ENCODE data around the gene LACC1. TPM values are rescaled to one million over a fixed set of nuclear protein-coding genes. Genes with fewer than 3 reads are reported as not detected.

Gene LACC1
- total and polyA plus RNA-seq, 12 donors, result 3.1 to 21.6 (median 11.2) TPM

GRCh38 chr13:43936647-43937046 lies 56.9 kb downstream of the LACC1 start:
- Histone ChIP-seq H3K9me3 (replicated peaks in 1 of 3) (no peaks in the 10 kb centered on the region), H3K4me3 (no peak overlapping the region), H3K27me3 (peaks cover 7% of the 10 kb centered on the region), H3K36me3 (replicated peaks in 1 of 2) (no peaks in the 10 kb centered on the region), H3K4me1 (replicated peaks in 1 of 2) (peaks cover 0 to 11% of the 10 kb centered on the region in 2 donors), H3K27ac (no peak overlapping the region)
- DNase-seq, result no peak
- WGBS, 4 donors, result 69 to 82% (median 72%) methylated on average over 3 of the region's 3 CpGs
- TF ChIP-seq POLR2A (IDR thresholded peaks at IDR 0.05), result no peak
- TF ChIP-seq, protein P1, sequence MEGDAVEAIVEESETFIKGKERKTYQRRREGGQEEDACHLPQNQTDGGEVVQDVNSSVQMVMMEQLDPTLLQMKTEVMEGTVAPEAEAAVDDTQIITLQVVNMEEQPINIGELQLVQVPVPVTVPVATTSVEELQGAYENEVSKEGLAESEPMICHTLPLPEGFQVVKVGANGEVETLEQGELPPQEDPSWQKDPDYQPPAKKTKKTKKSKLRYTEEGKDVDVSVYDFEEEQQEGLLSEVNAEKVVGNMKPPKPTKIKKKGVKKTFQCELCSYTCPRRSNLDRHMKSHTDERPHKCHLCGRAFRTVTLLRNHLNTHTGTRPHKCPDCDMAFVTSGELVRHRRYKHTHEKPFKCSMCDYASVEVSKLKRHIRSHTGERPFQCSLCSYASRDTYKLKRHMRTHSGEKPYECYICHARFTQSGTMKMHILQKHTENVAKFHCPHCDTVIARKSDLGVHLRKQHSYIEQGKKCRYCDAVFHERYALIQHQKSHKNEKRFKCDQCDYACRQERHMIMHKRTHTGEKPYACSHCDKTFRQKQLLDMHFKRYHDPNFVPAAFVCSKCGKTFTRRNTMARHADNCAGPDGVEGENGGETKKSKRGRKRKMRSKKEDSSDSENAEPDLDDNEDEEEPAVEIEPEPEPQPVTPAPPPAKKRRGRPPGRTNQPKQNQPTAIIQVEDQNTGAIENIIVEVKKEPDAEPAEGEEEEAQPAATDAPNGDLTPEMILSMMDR (IDR thresholded peaks at IDR 0.05), result no peak
- intact Hi-C loops (cut with DNase I), result no loop called here

GRCh38 chr13:43937839-43938238 lies 58.1 kb downstream of the LACC1 start:
- intact Hi-C loops (cut with DNase I), result no loop called here
- Histone ChIP-seq H3K27ac (no peak overlapping the region), H3K9me3 (replicated peaks in 1 of 3) (no peaks in the 10 kb centered on the region), H3K36me3 (replicated peaks in 1 of 2) (no peaks in the 10 kb centered on the region), H3K4me1 (replicated peaks in 1 of 2) (peaks cover 0 to 11% of the 10 kb centered on the region in 2 donors), H3K4me3 (no peak overlapping the region), H3K27me3 (peaks cover 7% of the 10 kb centered on the region)
- no peak for DNase-seq
- TF ChIP-seq, protein P1 (IDR thresholded peaks at IDR 0.05), result no peak
- TF ChIP-seq POLR2A (IDR thresholded peaks at IDR 0.05), result no peak
- WGBS, 4 donors, result 63 to 77% (median 72%) methylated on average over 1 of the region's 1 CpG

GRCh38 chr13:43938449-43938848 lies 58.7 kb downstream of the LACC1 start:
- Histone ChIP-seq H3K4me1 (replicated peaks in 1 of 2) (peaks cover 0 to 11% of the 10 kb centered on the region in 2 donors), H3K27me3 (peaks cover 7% of the 10 kb centered on the region), H3K4me3 (no peak overlapping the region), H3K9me3 (replicated peaks in 1 of 3) (no peaks in the 10 kb centered on the region), H3K27ac (no peak overlapping the region), H3K36me3 (replicated peaks in 1 of 2) (no peaks in the 10 kb centered on the region)
- TF ChIP-seq, protein P1 (IDR thresholded peaks at IDR 0.05), result no peak
- no peak for TF ChIP-seq POLR2A (IDR thresholded peaks at IDR 0.05)
- no peak for DNase-seq
- 66 to 72% (median 70%) methylated on average over 1 of the region's 1 CpG for WGBS, 4 donors
- intact Hi-C loops (cut with DNase I), result no loop called here

- Histone ChIP-seq H3K4me1 (replicated peaks in 1 of 2) (peaks cover 0 to 11% of the 10 kb centered on the region in 2 donors), H3K4me3 (no peak overlapping the region), H3K27ac (no peak overlapping the region), H3K9me3 (replicated peaks in 1 of 3) (no peaks in the 10 kb centered on the region), H3K36me3 (replicated peaks in 1 of 2) (no peaks in the 10 kb centered on the region), H3K27me3 (peaks cover 7% of the 10 kb centered on the region)
- no peak for TF ChIP-seq POLR2A (IDR thresholded peaks at IDR 0.05)
- TF ChIP-seq, protein P1 (IDR thresholded peaks at IDR 0.05), result no peak
- intact Hi-C loops (cut with DNase I), result no loop called here
- DNase-seq, result no peak
- WGBS, 4 donors, result 93 to 96% (median 95%) methylated on average over 1 of the region's 1 CpG
Measured at GRCh38 chr13:43939086-43939485, 59.4 kb downstream of the LACC1 start.
